Fibroblast of skin of scalp (primary cell): Measurements from ENCODE around the gene TMCO4.

Source experiments
- DNase-seq: peaks from one replicate; pipeline ENCODE4 v3.0.0-alpha.2; 2013

Gene TMCO4

DNA sequence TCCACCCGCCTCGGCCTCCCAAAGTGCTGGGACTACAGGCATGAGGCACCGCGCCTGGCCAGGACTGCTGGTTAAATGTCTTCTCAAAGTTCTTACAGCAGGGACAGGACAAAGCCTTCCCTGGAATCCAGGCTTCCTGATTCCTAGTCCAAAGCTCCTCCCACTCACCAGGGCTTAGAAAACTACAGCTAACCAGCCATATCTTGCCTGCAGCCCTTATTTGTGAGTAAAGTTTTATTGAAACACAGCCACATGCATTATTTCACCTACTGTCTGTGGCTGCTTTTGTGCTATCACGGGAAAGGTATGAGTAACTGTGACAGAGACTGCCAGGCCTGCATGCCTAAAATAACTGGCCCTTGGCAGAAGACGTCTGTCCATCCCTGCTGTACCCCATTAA is 24.4 kb downstream of the TMCO4 start:
- no peak for DNase-seq

- no peak for DNase-seq
Observed at GRCh38 chr1:19774180-19774785, 25.4 kb downstream of the TMCO4 start.

- no peak for DNase-seq
Observed at GRCh38 chr1:19773485-19773884, 26.2 kb downstream of the TMCO4 start.

GRCh38 chr1:19772053-19772452 is 27.7 kb downstream of the TMCO4 start:
- no peak for DNase-seq

- no peak for DNase-seq
Observed at GRCh38 chr1:19771350-19771749, 28.4 kb downstream of the TMCO4 start.

- DNase-seq = no peak
Observed at GRCh38 chr1:19770436-19771190, 29.1 kb downstream of the TMCO4 start.

- DNase-seq = no peak
Observed at GRCh38 chr1:19769211-19769932, 30.3 kb downstream of the TMCO4 start.

DNA sequence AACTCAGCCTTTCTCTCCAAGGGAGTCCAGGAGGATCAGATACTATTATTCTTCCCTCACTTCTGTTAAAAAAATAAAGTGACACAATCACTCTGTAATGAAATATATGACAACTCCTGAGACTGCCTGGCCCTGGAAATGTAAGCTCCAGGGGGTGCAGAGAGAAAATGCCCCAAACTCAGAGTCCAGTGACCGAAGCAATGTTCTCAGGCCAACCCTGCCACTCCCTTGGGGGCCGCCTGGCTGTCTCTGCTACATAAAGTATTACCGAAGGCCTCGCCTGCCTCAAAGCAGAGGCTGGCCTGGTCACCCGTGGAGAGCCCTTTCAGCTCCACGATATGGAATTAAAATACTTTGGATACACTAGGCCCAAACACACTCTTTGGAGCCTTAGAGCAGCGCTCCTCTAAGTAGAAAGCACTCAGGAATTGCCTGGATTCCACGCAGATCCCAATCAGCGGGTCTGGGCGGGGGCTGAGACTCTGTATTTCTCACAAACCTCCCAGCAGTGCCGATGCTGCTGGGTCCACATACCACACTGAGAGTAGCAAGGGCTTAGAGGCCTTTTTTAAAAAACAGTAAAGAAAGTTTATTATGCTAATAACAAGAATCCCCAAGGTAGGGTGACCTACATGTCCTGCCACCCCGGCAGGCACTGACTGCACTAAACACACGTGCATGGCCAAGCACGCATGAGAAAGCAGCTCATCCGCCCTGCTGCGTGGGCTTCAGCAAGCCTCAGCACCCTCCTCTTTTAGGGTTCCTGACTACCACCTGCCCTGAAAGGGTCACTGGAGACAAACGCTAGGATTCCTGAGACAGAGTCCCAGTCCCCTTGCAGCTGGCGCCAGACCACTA is 31.1 kb downstream of the TMCO4 start:
- DNase-seq = peak; percentile 69

- DNase-seq = peak; percentile 93
Observed at GRCh38 chr1:19765623-19766022, 34.1 kb downstream of the TMCO4 start.

DNA sequence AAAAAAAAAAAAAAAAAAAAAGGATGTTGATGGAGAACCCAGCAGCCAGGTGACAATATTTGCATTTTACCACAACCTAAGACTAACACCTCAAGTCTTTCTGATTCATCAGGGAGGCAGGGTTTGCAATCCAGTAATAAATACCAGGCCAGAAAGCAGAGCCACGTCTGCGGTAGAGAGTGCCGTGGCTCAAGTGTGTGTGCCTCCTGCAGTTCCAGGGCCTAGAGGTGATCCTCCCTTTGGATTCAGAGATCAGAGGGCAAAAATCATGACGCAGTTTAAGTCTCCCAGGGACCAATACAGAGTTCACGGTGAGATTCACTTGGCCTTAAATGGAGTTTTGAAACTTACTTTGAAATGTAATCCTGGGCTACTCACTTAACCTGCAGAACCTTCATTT is 34.9 kb downstream of the TMCO4 start:
- DNase-seq = peak; percentile 18

DNA sequence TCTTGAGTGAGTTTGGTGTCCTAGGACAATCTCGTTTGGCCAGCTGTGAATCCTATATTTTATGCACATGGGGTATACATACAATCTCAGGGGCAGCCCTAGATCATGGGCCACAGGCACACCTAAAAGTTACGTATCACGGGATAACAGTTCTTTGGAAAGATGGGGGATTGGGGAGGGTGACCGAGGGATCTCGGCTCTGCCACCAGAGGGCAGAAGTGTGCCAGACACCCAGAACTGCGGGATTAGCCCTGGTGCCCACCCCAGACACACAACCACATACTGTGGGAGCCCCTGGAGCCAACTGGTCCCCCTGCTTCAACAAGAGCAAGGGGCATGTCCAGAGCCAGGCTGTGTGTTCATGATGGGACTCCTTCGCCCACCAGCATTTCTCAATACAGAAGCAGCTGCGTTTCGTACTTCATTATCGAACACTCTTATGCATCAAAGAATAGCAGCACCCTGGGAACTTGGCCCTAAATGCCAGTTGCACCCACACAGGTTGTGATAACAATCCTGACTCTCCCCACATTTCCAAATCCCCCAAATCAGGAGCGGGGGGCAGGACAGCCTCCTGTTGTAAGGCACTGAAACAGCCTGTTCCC is 37.4 kb downstream of the TMCO4 start:
- peak; percentile 29 for DNase-seq

- DNase-seq = no peak
Observed at GRCh38 chr1:19759740-19760089, 40.0 kb downstream of the TMCO4 start.

DNA sequence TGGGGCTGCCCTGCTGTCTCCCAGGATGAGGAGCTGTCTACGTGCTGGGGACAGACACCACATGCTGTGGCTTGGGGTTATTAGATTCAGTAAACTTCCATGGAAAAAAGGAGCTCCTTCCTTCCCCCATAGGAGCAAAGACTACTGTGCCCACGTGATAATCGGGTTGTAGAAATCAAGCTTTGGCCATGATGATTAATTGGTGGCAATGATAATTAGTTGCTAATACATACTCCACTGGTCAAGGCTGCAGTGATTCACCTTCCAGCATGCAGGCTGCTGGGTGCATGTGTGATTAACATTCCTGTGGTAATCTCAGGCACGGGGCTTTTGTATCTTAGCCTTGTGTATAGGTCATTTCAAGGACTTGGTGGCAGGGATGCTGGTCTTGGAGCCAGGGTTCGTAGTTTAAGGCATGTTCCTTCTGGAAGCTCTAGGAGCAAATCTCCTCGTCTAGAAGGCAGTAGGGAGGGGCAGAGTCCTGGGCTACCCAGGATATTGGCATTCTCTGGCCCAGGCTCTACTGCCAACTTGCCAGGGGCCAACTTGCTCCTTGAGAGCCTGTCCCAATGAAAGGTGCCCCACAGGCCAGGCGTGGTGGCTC is 41.4 kb downstream of the TMCO4 start:
- DNase-seq = peak; percentile 76

GRCh38 chr1:19757641-19758040 is 42.1 kb downstream of the TMCO4 start:
- no peak for DNase-seq

DNA sequence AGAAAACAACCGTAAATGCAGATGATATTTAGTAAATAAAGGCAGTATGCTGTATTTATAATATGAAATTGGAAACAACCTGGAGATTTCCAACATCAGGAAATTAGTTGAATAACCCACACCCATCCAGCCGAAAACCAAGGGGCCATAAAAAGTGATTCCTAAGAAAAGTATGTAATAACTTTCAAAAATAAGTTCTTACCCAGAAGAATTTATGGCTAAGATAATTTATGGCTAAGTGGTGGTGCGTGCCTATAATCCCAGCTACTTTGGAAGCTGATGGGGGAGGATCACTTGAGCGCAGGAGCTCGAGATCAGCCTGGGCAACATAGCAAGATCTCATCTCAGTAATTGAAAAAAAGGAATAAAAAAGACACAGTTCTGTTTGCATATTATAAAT is 43.2 kb downstream of the TMCO4 start:
- DNase-seq = no peak

DNA sequence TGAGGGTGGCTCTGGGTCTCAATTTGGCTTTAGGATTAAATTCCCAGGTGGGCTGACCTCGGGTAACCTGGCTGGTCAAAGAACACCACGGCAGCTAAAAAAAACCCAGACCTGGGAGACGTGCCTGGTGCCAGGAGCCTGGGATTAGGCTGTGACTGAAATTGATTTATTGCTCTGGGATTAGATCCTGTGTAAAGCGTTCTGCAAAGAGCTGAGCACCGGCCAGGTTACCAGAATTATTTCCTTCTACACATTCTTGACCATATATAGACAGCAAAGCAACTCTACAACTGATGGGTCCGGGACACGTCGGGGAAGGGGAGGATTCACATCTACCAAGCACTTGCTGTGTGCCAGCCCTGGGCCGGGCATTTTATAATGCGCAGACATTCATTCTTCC is 45.2 kb downstream of the TMCO4 start:
- DNase-seq = no peak

DNA sequence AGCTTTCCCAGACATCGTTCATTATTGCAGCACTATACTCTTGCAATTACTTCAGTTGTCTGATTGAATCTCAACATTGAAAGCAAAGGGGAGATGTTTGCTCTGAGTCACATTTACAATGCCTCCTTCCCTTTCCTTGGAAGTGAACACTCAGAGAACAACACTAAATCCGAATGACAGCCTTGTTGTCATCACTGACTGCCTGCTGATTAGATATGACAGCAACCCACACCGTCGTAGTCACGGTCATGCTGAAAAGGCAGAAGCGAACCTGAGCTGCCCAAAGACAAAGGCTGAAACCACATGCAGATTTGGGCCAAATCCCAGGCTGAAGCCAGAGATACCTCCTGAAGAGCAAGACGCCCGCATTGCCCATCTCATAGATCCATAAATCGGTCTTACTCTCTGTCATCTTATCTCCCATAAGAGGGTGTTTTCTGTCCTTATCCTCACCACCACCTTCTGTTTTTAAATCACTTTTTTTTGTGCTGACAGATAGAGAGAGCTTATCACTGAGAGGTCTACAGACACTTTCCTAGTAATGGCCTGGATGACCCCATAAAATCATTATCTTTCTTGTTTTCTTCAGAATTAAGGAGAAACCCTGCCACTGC is 47.5 kb downstream of the TMCO4 start:
- no peak for DNase-seq

DNA sequence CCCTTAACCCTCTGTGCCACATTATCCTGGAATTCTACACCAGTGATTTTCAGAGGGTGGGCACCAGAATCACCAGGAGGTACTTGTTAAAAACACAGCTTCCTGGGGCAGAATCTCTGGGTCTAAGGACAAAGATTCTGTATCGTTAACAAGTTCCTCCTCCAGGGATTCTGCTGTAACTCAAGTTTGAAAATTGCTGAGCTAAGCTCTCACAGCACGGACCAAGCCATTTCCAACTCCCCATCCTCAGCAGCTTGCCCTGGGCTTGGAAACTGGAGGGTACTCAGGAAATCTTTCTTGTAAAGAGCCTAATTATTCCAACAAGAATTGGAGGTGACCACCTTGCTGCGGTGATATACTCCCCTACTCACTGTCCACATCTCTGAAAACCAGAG is 48.8 kb downstream of the TMCO4 start:
- DNase-seq = no peak

- peak; percentile 21 for DNase-seq
Observed at GRCh38 chr1:19750101-19750881, 49.4 kb downstream of the TMCO4 start.

- no peak for DNase-seq
Observed at GRCh38 chr1:19749685-19750084, 50.0 kb downstream of the TMCO4 start.

GRCh38 chr1:19747761-19748160 is 52.0 kb downstream of the TMCO4 start:
- no peak for DNase-seq
